PFSK-1 (cell line): ENCODE measurements around the gene LDB2.

Source experiments
- FOXP2 ChIP-seq: optimal IDR thresholded peaks from 2 replicates; pipeline ENCODE3; 2011; ENCODE audit warnings: borderline replicate concordance, control low read depth, inconsistent platforms; ENCODE audit not compliant: insufficient read depth; ENCODE audit errors: extremely low read length, extremely low read depth
- POLR2AphosphoS5 ChIP-seq: IDR thresholded peaks from 2 replicates; pipeline ENCODE4 v1.6.1; 2012; ENCODE audit warnings: low read depth, mild to moderate bottlenecking, control low read depth, low read length, moderate library complexity
- SIN3A ChIP-seq: IDR thresholded peaks from 2 replicates; pipeline ENCODE4 v1.6.1; 2012; ENCODE audit warnings: mild to moderate bottlenecking, low read length, moderate library complexity, borderline replicate concordance; ENCODE audit not compliant: insufficient read depth
- TAF1 ChIP-seq: IDR thresholded peaks from 2 replicates; pipeline ENCODE4 v1.6.1; 2012; ENCODE audit warnings: low read length, control low read depth, borderline replicate concordance; ENCODE audit not compliant: insufficient read depth
- TF ChIP-seq, protein P1 (sequence below), 2 experiments: IDR thresholded peaks; 2 replicates each; pipeline versions ENCODE4 v1.6.1 to v1.8.0; 2011 to 2012; ENCODE audit warnings: low read depth in 2 of 2, low read length in 2 of 2, control low read depth in 1 of 2, inconsistent platforms in 1 of 2, mild to moderate bottlenecking in 1 of 2, moderate library complexity in 1 of 2; ENCODE audit not compliant: insufficient read depth in 1 of 2

Gene LDB2

DNA sequence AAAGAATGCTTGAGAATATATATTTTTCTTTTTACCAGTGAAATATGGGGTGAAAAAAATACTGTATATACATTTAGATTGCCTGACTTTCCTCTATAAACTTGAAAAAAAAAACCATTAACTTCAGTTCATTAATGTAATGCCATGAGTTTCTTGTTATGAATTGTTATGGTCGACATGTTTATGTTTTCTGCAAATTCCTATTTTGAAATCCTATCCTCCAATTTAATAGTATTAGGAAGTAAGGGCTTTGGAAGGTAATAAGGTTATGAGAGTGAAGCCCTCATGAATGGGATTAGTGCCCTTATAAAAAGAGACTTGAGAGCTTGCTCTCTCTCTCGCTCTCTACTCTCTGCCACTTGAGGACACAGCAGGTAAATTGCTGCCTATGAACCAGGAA, 211.4 kb downstream of the LDB2 start:
- no peak for TF ChIP-seq TAF1
- no peak for TF ChIP-seq SIN3A
- no peak for TF ChIP-seq FOXP2
- no peak for TF ChIP-seq POLR2AphosphoS5
- TF ChIP-seq, protein P1, sequence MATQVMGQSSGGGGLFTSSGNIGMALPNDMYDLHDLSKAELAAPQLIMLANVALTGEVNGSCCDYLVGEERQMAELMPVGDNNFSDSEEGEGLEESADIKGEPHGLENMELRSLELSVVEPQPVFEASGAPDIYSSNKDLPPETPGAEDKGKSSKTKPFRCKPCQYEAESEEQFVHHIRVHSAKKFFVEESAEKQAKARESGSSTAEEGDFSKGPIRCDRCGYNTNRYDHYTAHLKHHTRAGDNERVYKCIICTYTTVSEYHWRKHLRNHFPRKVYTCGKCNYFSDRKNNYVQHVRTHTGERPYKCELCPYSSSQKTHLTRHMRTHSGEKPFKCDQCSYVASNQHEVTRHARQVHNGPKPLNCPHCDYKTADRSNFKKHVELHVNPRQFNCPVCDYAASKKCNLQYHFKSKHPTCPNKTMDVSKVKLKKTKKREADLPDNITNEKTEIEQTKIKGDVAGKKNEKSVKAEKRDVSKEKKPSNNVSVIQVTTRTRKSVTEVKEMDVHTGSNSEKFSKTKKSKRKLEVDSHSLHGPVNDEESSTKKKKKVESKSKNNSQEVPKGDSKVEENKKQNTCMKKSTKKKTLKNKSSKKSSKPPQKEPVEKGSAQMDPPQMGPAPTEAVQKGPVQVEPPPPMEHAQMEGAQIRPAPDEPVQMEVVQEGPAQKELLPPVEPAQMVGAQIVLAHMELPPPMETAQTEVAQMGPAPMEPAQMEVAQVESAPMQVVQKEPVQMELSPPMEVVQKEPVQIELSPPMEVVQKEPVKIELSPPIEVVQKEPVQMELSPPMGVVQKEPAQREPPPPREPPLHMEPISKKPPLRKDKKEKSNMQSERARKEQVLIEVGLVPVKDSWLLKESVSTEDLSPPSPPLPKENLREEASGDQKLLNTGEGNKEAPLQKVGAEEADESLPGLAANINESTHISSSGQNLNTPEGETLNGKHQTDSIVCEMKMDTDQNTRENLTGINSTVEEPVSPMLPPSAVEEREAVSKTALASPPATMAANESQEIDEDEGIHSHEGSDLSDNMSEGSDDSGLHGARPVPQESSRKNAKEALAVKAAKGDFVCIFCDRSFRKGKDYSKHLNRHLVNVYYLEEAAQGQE (IDR thresholded peaks at IDR 0.05; ENCODE audit: insufficient read depth in 1 of 2, low read depth in 2 of 2, low read length in 2 of 2) = no peak

DNA sequence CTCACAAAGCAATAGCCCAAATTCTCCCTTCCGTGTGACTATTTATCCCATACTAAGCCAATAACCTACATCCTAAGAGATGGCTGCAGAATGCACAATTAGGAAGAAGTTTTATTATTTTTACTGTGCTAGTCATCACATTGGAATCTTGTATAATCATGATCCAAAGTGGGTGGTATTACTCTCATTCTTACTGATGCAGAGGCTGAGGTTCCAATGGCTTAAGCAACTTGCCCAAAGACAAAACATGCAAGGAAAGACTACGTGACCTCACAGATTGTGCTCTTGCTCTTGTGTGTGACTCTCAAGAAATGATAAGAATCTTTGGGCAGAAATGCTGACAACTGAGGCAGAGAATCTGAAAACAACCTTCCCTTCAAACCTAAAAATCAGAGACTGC, 212.2 kb downstream of the LDB2 start:
- no peak for TF ChIP-seq SIN3A
- no peak for TF ChIP-seq TAF1
- TF ChIP-seq, protein P1 (IDR thresholded peaks at IDR 0.05; ENCODE audit: insufficient read depth in 1 of 2, low read depth in 2 of 2, low read length in 2 of 2) = no peak

DNA sequence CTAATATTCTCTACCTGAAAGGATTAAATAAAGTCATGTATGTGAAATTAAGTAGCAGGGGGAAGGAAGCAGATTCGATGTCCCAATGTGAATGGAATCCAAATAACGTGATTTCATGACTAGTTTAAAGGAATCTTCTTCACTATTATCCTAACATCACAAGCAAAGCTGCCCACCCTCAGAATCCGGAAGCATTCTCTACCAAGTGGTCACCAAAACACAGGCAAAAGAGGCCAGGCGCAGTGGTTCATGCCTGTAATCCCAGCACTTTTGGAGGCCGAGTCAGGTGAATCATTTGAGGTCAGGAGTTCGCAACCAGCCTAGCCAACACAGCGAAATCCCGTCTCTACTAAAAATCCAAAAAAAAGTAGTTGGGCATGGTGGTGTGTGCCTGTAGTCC, 212.9 kb downstream of the LDB2 start:
- TF ChIP-seq TAF1 (no peak), SIN3A (no peak)

DNA sequence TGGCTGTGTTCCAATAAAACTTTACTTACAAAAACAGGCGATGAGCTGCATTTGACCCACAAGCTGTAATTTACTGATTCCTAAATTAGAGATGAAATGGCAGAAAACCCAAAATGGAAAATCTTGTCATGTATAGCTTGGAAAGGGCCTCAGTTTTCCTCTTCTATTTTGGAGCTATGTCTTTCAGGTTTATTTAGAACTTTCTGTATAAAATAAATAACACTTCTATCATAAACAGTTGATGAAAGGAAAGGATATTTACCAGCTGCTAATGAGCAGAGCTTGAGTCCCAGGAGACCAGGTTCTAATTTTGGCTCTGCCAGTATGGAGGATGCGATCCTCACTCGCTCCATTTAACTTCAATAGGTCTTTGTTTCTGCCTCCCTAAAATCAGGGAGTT, 213.5 kb downstream of the LDB2 start:
- no peak for TF ChIP-seq POLR2AphosphoS5
- TF ChIP-seq, protein P1 (IDR thresholded peaks at IDR 0.05; ENCODE audit: insufficient read depth in 1 of 2, low read depth in 2 of 2, low read length in 2 of 2) = no peak

DNA sequence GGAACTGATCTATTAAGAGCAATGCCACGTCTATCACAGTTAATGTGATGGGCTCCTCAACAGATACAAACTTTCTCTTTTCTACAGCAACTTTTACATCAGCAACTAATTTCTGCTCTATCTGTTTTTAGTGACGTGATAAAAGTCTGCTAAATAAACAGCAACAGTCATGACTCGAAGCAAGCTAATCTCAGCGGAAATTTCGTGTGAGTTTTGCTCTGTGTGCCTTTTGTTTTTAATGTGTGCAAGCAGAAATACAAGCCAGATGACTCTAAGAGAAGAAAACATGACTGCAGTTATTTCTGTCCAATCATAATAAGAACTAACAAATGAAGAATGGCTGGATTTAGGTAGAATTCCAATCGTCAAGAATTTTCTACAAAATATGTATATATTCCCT, 214.3 kb downstream of the LDB2 start:
- TF ChIP-seq SIN3A (no peak), FOXP2 (no peak), POLR2AphosphoS5 (no peak), TAF1 (no peak)
- TF ChIP-seq, protein P1 (IDR thresholded peaks at IDR 0.05; ENCODE audit: insufficient read depth in 1 of 2, low read depth in 2 of 2, low read length in 2 of 2) = no peak
